ENCODE data around the gene SHISA5. TPM values are rescaled to one million over a fixed set of nuclear protein-coding genes. Genes with fewer than 3 reads are reported as not detected.

SHISA5 gene
- total and polyA plus RNA-seq, 2 of the 4 experiments (the other 2 are of a cell fraction): 82.3 to 162 TPM

- TF ChIP-seq RCOR1 (IDR thresholded peaks at IDR 0.05; ENCODE audit: insufficient replicate concordance, low read length): no peak
- TF ChIP-seq POLR2A (IDR thresholded peaks at IDR 0.05; ENCODE audit: low read depth, low read length): no peak
Observed at GRCh38 chr3:48470286-48470685, 33.7 kb downstream of the SHISA5 start (continued).

GRCh38 chr3:48469046-48469915, 34.7 kb downstream of the SHISA5 start:
- Histone ChIP-seq H3K4me3 (ENCODE audit: insufficient read depth, low read depth, low read length) (no peak overlapping the region), H3K9ac (ENCODE audit: low read depth, low read length) (no peak overlapping the region), H4K20me1 (ENCODE audit: insufficient read depth, low read length) (no peaks in the 10 kb centered on the region; the same call in 1 of the 2 replicates), H3K79me1 (ENCODE audit: low read depth in 1 of 2, low read length in 2 of 2) (peaks cover 4 to 68% of the 10 kb centered on the region in 2 experiments), H3K18ac (ENCODE audit: low read depth, low read length) (no peak overlapping the region), H4K8ac (ENCODE audit: low read depth in 2 of 2, low read length in 2 of 2) (no peak overlapping the region), H2BK15ac (ENCODE audit: low read depth, low read length) (no peak overlapping the region), H3K14ac (replicated peaks; ENCODE audit: low read depth, low read length) (no peak overlapping the region), H3K9me1 (ENCODE audit: insufficient read depth, low read length) (peaks cover 13% of the 10 kb centered on the region; the same call in 1 of the 2 replicates), H2BK120ac (ENCODE audit: low read depth, low read length) (no peak overlapping the region), H2AFZ (replicated peaks; ENCODE audit: low read length, poor library complexity) (no peak overlapping the region), H3K4me1 (ENCODE audit: control insufficient read depth, insufficient read depth, low read length) (peaks cover 26% of the 10 kb centered on the region), H4K91ac (ENCODE audit: insufficient read depth, low read depth, low read length) (no peak overlapping the region), H2BK20ac (ENCODE audit: low read depth, low read length) (no peak overlapping the region), H3K4ac (ENCODE audit: low read depth, low read length) (no peak overlapping the region), H3K56ac (ENCODE audit: extremely low read depth, insufficient read depth, low read length) (no peak overlapping the region), H3K4me2 (ENCODE audit: low read depth, low read length) (no peak overlapping the region), H2AK9ac (replicated peaks; ENCODE audit: low read depth, low read length, poor library complexity) (peak overlapping the region; percentile 36), H3K36me3 (ENCODE audit: control insufficient read depth, insufficient read depth, low read length) (peaks cover 34% of the 10 kb centered on the region), H3K23ac (ENCODE audit: low read depth, low read length) (no peak overlapping the region), H2BK5ac (ENCODE audit: low read depth, low read length, poor library complexity, severe bottlenecking) (no peak overlapping the region), H3K9me3 (ENCODE audit: control insufficient read depth, insufficient read depth, low read length) (no peaks in the 10 kb centered on the region), H3K27ac (ENCODE audit: insufficient read depth, low read length) (no peak overlapping the region), H2AK5ac (ENCODE audit: low read depth, low read length) (no peak overlapping the region), H4K5ac (ENCODE audit: low read depth, low read length) (no peak overlapping the region), H3K27me3 (ENCODE audit: control insufficient read depth, insufficient read depth, low read length) (no peaks in the 10 kb centered on the region)
- ChIA-PET CTCF (no interaction called here), POLR2A (ENCODE audit: unreplicated experiment) (no interaction called here)
- DNase-seq (no peak), ATAC-seq (ENCODE audit: low read depth) (no peak)
- no TSS peak for BruUV-seq (replicated peaks)
- TF ChIP-seq RFX5 (IDR thresholded peaks at IDR 0.05; ENCODE audit: low read depth, low read length) (no peak), RAD21 (IDR thresholded peaks at IDR 0.05; ENCODE audit: low read length) (no peak), POLR2A (IDR thresholded peaks at IDR 0.05; ENCODE audit: low read depth, low read length) (no peak), ELK1 (IDR thresholded peaks at IDR 0.05; ENCODE audit: borderline replicate concordance, low read depth, low read length) (no peak), RCOR1 (IDR thresholded peaks at IDR 0.05; ENCODE audit: insufficient replicate concordance, low read length) (no peak)
- WGBS, 2 experiments (ENCODE audit: extremely low coverage in 2 of 2, insufficient read length in 1 of 2): 85% methylated on average over 11 of the region's 29 CpGs; no CpG with 5 or more reads in 1 of the 2 experiments
- dilution Hi-C loops (cut with HindIII; ENCODE audit: low sequenced_read_pairs, unreplicated experiment) (no loop called here), in situ Hi-C loops (cut with MboI; ENCODE audit: low sequenced_read_pairs) (loop anchor here (5.0 to 10.0 kb wide), 2 partner anchors 88 to 196 kb away; partner anchors contain the start of genes CELSR3 and PFKFB4), intact Hi-C loops (cut with micrococcal nuclease) (loop anchor here (5.0 kb wide), 1 partner anchor 218 kb away; the partner anchor contains the start of gene NCKIPSD)
